ENCODE data around the gene ATP6V0C.

DNA sequence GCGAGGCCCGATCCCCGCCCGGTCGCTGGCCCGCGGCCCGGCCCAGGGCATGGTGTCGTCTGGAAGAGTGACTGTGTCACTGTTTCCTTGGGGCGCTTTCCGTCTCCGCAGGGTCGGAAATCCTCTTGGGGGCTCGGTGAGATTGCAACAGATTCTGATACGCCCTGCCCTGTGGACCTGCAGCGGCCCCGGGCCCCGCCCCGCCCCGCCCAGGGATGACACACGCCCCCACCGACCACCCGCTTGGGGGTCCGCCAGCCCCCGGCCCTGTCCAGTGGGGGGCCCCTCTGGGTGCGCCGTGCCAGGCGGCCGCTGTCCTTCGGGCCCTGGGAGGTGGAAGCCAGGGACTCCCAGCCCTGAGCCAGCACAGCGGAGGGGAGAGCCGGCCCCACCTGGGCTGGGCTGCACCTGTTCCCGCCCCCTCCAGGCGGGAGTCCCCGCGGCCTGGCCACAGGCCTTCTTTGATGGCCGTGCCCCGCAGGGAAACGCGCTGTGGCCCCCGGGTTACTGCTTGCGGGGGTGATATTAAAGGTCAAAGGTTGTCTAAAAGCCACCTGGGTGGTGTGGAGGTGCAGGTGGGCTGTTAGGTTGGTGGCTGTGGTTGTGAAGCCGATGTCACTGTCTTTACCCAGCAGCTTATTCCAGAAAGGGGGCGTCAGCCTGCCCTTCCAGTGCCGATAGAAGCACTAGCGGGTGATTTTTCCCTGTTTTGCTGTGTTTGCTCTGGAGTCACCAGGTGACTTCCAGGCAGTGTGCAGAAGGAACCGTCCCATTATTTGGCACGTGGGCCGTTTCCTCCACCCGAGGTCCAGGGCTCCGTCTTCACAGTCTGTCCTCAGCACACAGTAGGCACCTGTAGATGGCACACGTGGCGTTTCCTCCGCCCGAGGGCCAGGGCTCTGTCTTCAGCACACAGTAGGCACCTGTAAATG lies 38.1 kb upstream of the ATP6V0C start:
- TF ChIP-seq, protein P1, sequence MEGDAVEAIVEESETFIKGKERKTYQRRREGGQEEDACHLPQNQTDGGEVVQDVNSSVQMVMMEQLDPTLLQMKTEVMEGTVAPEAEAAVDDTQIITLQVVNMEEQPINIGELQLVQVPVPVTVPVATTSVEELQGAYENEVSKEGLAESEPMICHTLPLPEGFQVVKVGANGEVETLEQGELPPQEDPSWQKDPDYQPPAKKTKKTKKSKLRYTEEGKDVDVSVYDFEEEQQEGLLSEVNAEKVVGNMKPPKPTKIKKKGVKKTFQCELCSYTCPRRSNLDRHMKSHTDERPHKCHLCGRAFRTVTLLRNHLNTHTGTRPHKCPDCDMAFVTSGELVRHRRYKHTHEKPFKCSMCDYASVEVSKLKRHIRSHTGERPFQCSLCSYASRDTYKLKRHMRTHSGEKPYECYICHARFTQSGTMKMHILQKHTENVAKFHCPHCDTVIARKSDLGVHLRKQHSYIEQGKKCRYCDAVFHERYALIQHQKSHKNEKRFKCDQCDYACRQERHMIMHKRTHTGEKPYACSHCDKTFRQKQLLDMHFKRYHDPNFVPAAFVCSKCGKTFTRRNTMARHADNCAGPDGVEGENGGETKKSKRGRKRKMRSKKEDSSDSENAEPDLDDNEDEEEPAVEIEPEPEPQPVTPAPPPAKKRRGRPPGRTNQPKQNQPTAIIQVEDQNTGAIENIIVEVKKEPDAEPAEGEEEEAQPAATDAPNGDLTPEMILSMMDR (IDR thresholded peaks at IDR 0.05; ENCODE audit: poor library complexity): no peak
- TF ChIP-seq EZH2 (IDR thresholded peaks at IDR 0.05; ENCODE audit: borderline replicate concordance) (no peak), EZH2phosphoT487 (IDR thresholded peaks at IDR 0.05; ENCODE audit: low read depth, severe bottlenecking, unreplicated experiment) (no peak)
